ENCODE measurements around the gene SYVN1.
A peak's percentile ranks its signal among the peaks of the same experiment; 100 is the strongest.
"Not testable (repeated sequence)": the region's sequence is repeated elsewhere in the genome, so short reads cannot be mapped to it uniquely, and the experiment has no call there.

Gene SYVN1

GRCh38 chr11:65127473-65128181 is 6.7 kb downstream of the SYVN1 start:
- DNase-seq = no peak

- DNase-seq = no peak
Measured at GRCh38 chr11:65126624-65127274, 7.6 kb downstream of the SYVN1 start.

- no peak for DNase-seq
Measured at GRCh38 chr11:65125197-65126056, 8.9 kb downstream of the SYVN1 start.

- DNase-seq = no peak
Measured at GRCh38 chr11:65124480-65125196, 9.7 kb downstream of the SYVN1 start.

GRCh38 chr11:65121865-65122696 is 12.2 kb downstream of the SYVN1 start, which contains the start of the genes FAU and MRPL49:
Gene FAU (minus strand): TSS chr11:65122134. CDS start chr11:65121813, 321 bp downstream.
Gene MRPL49 (plus strand): TSS chr11:65122321. CDS start chr11:65122347, 26 bp downstream.
- DNase-seq = peak; percentile 95

- no peak for DNase-seq
Measured at GRCh38 chr11:65121447-65121864, 12.9 kb downstream of the SYVN1 start.

- no peak for DNase-seq
Measured at GRCh38 chr11:65120831-65121230, 13.5 kb downstream of the SYVN1 start.

- no peak for DNase-seq
Measured at GRCh38 chr11:65119670-65119995, 14.7 kb downstream of the SYVN1 start.

- not testable (repeated sequence) for DNase-seq
Measured at GRCh38 chr11:65118891-65119669, 15.2 kb downstream of the SYVN1 start.

GRCh38 chr11:65118097-65118837 is 16.1 kb downstream of the SYVN1 start:
- no peak for DNase-seq

GRCh38 chr11:65117206-65118096 is 16.9 kb downstream of the SYVN1 start, which contains the start of gene ZNHIT2:
Gene ZNHIT2 (minus strand): TSS chr11:65117701. CDS start chr11:65117653, 48 bp downstream.
- DNase-seq = peak; percentile 99

- DNase-seq = peak; percentile 20
Measured at GRCh38 chr11:65116370-65117205, 17.7 kb downstream of the SYVN1 start.

GRCh38 chr11:65115361-65116082 is 18.8 kb downstream of the SYVN1 start:
- DNase-seq = no peak

GRCh38 chr11:65114538-65115171 is 19.7 kb downstream of the SYVN1 start:
- no peak for DNase-seq

GRCh38 chr11:65113839-65114238 is 20.5 kb downstream of the SYVN1 start:
- no peak for DNase-seq

- peak; percentile 27 for DNase-seq
Measured at GRCh38 chr11:65113361-65113756, 21.0 kb downstream of the SYVN1 start.

Measured in fibroblast of skin of scalp (primary cell).